Natural killer cell (primary cell): ENCODE measurements around the gene RASL10B. TPM values are rescaled to one million over a fixed set of nuclear protein-coding genes. Genes with fewer than 3 reads are reported as not detected.

Experiments used
- ATAC-seq, 3 donors: fragments of 150-1000 bp in 2 of 3; fragments of 200-7000 bp in 1 of 3; cut with Tn5 transposase; 1 replicate in 1 of 3; 2 replicates in 2 of 3; pipeline ENCODE4 v1.10.0; 2021; ENCODE audit warnings: mild to moderate bottlenecking in 2 of 3, moderate library complexity in 2 of 3
- DNase-seq, 2 donors: peaks; one replicate each; pipeline versions ENCODE4 v3.0.0 to v3.0.0-alpha.2; 2013 to 2021; ENCODE audit warnings: mixed read lengths in 1 of 2
- H3K27ac ChIP-seq: one replicate; pipeline ENCODE4 v1.5.1; 2013; ENCODE audit warnings: mild to moderate bottlenecking, low read length
- H3K27me3 ChIP-seq: one replicate; pipeline ENCODE4 v1.6.1; 2013; ENCODE audit warnings: low read length; ENCODE audit not compliant: control insufficient read depth, insufficient read depth
- H3K36me3 ChIP-seq: one replicate; pipeline ENCODE4 v1.6.1; 2013; ENCODE audit warnings: low read length; ENCODE audit not compliant: control insufficient read depth, insufficient read depth
- H3K4me1 ChIP-seq: one replicate; pipeline ENCODE4 v1.6.1; 2013; ENCODE audit warnings: low read length; ENCODE audit not compliant: control insufficient read depth, insufficient read depth
- H3K4me3 ChIP-seq: one replicate; pipeline ENCODE4 v1.5.1; 2013; ENCODE audit warnings: low read length
- H3K9me3 ChIP-seq: one replicate; pipeline ENCODE4 v1.6.1; 2013; ENCODE audit warnings: low read length; ENCODE audit not compliant: control insufficient read depth, insufficient read depth
- H3K27ac Mint-ChIP-seq, 2 donors: one replicate each; pipeline ENCODE4 v1.8.0; 2022; ENCODE audit warnings: mild to moderate bottlenecking in 2 of 2, mixed read lengths in 2 of 2, moderate library complexity in 1 of 2
- H3K27me3 Mint-ChIP-seq, 2 donors: one replicate each; pipeline ENCODE4 v1.8.0; 2022; ENCODE audit warnings: low read depth in 2 of 2, mixed read lengths in 2 of 2
- H3K36me3 Mint-ChIP-seq: one replicate; pipeline ENCODE4 v1.8.0; 2022; ENCODE audit warnings: mixed read lengths
- H3K4me1 Mint-ChIP-seq, 2 donors: one replicate each; pipeline ENCODE4 v1.8.0; 2022; ENCODE audit warnings: mixed read lengths in 2 of 2
- H3K4me3 Mint-ChIP-seq: one replicate; pipeline ENCODE4 v1.8.0; 2022; ENCODE audit warnings: mild to moderate bottlenecking, moderate library complexity, mixed read lengths
- H3K9me3 Mint-ChIP-seq, 2 donors: one replicate each; pipeline ENCODE4 v1.8.0; 2022; ENCODE audit warnings: mixed read lengths in 2 of 2
- CTCF ChIP-seq: fragments of 200-600 bp; IDR thresholded peaks from one replicate; pipeline ENCODE4 v1.8.0; 2022; ENCODE audit warnings: antibody characterized with exemption
- WGBS: methylation state at CpG from one replicate; pipeline ENCODE4 v1.1.7; 2013; ENCODE audit warnings: missing lambda C conversion rate; ENCODE audit not compliant: insufficient coverage; 5-methylcytosine and 5-hydroxymethylcytosine counted together
- intact Hi-C: fragments of 100-400 bp; cut with micrococcal nuclease; formaldehyde crosslinking; loops from one replicate; pipeline ENCODE4 v1.14.2; 2022
- total RNA-seq, 4 donors: library from RNA; stranded (reverse); fragments of 120-200 nt in 1 of 4; gene quantifications; one replicate each; pipeline versions ENCODE4 v1.2.3 to v1.2.4, GENCODE V29; 2013 to 2022

Gene RASL10B
- total RNA-seq, 3 donors from 2014 or later (not counting 1 experiment from before 2014, with no cell fraction given): 0.07 TPM; not detected in 2

DNA sequence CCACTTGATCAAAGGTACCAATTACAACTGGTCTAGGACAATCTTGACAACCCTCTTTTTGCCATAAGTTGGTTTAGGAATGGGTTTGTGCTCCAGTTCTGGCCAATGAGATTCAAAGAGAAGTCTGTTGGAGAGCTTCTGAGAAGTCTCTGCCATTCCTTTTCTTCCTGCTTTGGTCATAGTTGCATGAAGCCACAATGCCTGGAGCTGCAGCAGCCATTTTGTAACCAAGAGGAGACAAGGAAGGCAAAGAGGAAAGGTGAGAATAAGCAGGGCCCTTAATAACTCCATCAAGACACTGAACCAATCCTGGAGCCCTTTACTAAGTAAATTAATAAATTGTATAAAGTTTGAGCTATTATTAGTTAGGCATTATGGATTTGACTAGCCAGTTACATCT lies 25.8 kb downstream of the RASL10B start:
- ATAC-seq: no peak
- no peak overlapping the region for H3K27ac Mint-ChIP-seq
- no peak overlapping the region for H3K4me3 Mint-ChIP-seq
- Histone ChIP-seq H3K4me1 (no peaks in the 10 kb centered on the region), H3K27me3 (no peaks in the 10 kb centered on the region), H3K36me3 (no peaks in the 10 kb centered on the region), H3K27ac (no peak overlapping the region), H3K4me3 (no peak overlapping the region), H3K9me3 (no peaks in the 10 kb centered on the region)
- TF ChIP-seq CTCF: no peak
- no peaks in the 10 kb centered on the region for H3K9me3 Mint-ChIP-seq
- H3K36me3 Mint-ChIP-seq: no peaks in the 10 kb centered on the region
- peaks cover 1 to 7% of the 10 kb centered on the region in 2 donors for H3K27me3 Mint-ChIP-seq
- no peak for DNase-seq
- H3K4me1 Mint-ChIP-seq: no peaks in the 10 kb centered on the region
- intact Hi-C loops: no loop called here

DNA sequence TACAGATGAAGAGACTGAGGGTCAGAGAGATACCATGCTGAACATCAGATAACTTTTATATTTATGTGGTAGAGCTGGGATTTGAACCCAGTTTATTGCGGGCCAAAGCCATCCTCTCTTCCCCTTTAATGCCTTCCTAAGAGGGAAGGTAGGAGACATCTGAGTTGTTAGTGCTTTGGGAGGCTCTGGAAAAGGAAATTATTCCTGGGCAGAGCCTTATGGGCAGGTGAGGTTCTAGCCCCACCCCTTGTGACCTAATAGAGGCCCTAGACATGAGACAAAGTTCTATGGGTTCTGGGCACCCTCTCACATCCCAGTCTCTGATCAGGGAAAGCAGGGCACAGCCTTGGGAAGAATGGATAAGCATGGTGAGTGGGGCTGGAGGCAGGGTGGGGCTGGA lies 29.1 kb downstream of the RASL10B start, which contains the start of gene C17orf50:
Gene C17orf50, plus strand, starts transcription at position 301 of the 400 bp plus-strand sequence. Its CDS starts 55 bp downstream, at position 356.
- H3K9me3 Mint-ChIP-seq: no peaks in the 10 kb centered on the region
- no peaks in the 10 kb centered on the region for H3K27me3 Mint-ChIP-seq
- Histone ChIP-seq H3K4me3 (no peak within 1 kb of the TSS), H3K9me3 (no peaks in the 10 kb centered on the region), H3K27ac (no peak within 1 kb of the TSS), H3K27me3 (no peaks in the 10 kb centered on the region), H3K4me1 (peaks cover 15% of the 10 kb centered on the region), H3K36me3 (no peaks in the 10 kb centered on the region)
- ATAC-seq (no peak), DNase-seq (no peak)
- H3K4me3 Mint-ChIP-seq: no peak within 1 kb of the TSS
- no peaks in the 10 kb centered on the region for H3K36me3 Mint-ChIP-seq
- H3K27ac Mint-ChIP-seq: no peak within 1 kb of the TSS
- no CpG with 5 or more reads among the region's 1 CpG for WGBS
- intact Hi-C loops: no loop called here
- H3K4me1 Mint-ChIP-seq: peaks cover 6 to 9% of the 10 kb centered on the region in 2 donors
- no peak for TF ChIP-seq CTCF

DNA sequence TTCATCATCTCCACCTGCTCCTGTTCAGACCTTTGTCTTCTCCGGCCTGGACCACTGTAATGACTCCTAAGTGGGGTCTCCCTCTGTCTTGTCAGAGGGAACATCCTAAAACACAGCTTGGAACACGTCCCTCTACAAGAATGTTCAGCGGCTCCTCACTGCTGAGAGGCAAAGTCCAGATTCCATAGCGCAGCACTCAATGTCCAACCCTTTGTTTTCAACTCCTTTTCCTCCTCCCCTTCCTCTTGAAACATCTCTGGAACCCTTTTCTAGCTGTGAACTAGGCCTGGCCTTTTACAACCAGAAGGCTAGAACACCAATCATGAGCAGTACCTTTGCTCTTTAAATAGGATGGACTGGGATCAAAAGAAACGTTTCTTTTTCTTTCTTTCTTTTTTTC lies 30.2 kb downstream of the RASL10B start:
- intact Hi-C loops: no loop called here

More for the DNA sequence above, 30.2 kb downstream of the RASL10B start:
- no peak overlapping the region for H3K4me3 ChIP-seq
- no peaks in the 10 kb centered on the region for H3K9me3 Mint-ChIP-seq
- no peaks in the 10 kb centered on the region for H3K9me3 ChIP-seq
- peaks cover 15% of the 10 kb centered on the region for H3K4me1 ChIP-seq
- no peaks in the 10 kb centered on the region for H3K27me3 Mint-ChIP-seq
- no peak overlapping the region for H3K27ac Mint-ChIP-seq
- no peaks in the 10 kb centered on the region for H3K36me3 Mint-ChIP-seq
- TF ChIP-seq CTCF: no peak
- no peaks in the 10 kb centered on the region for H3K27me3 ChIP-seq
- peaks cover 6 to 9% of the 10 kb centered on the region in 2 donors for H3K4me1 Mint-ChIP-seq
- H3K36me3 ChIP-seq: no peaks in the 10 kb centered on the region
- H3K4me3 Mint-ChIP-seq: no peak overlapping the region
- DNase-seq (no peak), ATAC-seq (no peak)
- H3K27ac ChIP-seq: no peak overlapping the region
- 91% methylated on average over 5 of the region's 5 CpGs for WGBS
